ENCODE results near the gene TBC1D4. TPM values are rescaled to one million over a fixed set of nuclear protein-coding genes. Genes with fewer than 3 reads are reported as not detected.
"Not testable (repeated sequence)": the region's sequence is repeated elsewhere in the genome, so short reads cannot be mapped to it uniquely, and the experiment has no call there.

TBC1D4 gene
- total RNA-seq, 4 donors from 2014 or later = 38.5 to 53.0 (median 44.1) TPM

GRCh38 chr13:75444016-75444415 lies 38.0 kb downstream of the TBC1D4 start:
- intact Hi-C loops (cut with DNase I; ENCODE audit: low total_unique reads) = no loop called here
- DNase-seq (ENCODE audit: low spot score in 2 of 2) = no peak
- no peak for TF ChIP-seq POLR2A (IDR thresholded peaks at IDR 0.05)
- TF ChIP-seq CTCF (IDR thresholded peaks at IDR 0.05) = no peak
- H3K4me3 ChIP-seq (ENCODE audit: low read depth, poor library complexity, severe bottlenecking) = no peak overlapping the region
- 97 to 99% methylated on average over 6 of the region's 6 CpGs for WGBS, 2 donors

GRCh38 chr13:75443356-75443958 lies 38.5 kb downstream of the TBC1D4 start:
- no peak overlapping the region for H3K4me3 ChIP-seq (ENCODE audit: low read depth, poor library complexity, severe bottlenecking)
- 76 to 80% methylated on average over 8 of the region's 8 CpGs for WGBS, 2 donors
- intact Hi-C loops (cut with DNase I; ENCODE audit: low total_unique reads) = no loop called here
- no peak for TF ChIP-seq POLR2A (IDR thresholded peaks at IDR 0.05)
- no peak for TF ChIP-seq CTCF (IDR thresholded peaks at IDR 0.05)
- DNase-seq (ENCODE audit: low spot score in 2 of 2) = no peak

- no peak overlapping the region for H3K4me3 ChIP-seq (ENCODE audit: low read depth, poor library complexity, severe bottlenecking)
- intact Hi-C loops (cut with DNase I; ENCODE audit: low total_unique reads) = no loop called here
- WGBS, 2 donors = 81 to 88% methylated on average over 6 of the region's 6 CpGs
- no peak for DNase-seq (ENCODE audit: low spot score in 2 of 2)
- no peak for TF ChIP-seq CTCF (IDR thresholded peaks at IDR 0.05)
- no peak for TF ChIP-seq POLR2A (IDR thresholded peaks at IDR 0.05)
Measured at GRCh38 chr13:75442736-75443234, 39.2 kb downstream of the TBC1D4 start.

GRCh38 chr13:75440100-75440499 lies 41.9 kb downstream of the TBC1D4 start:
- 83% methylated on average over 2 of the region's 2 CpGs for WGBS, 2 donors
- intact Hi-C loops (cut with DNase I; ENCODE audit: low total_unique reads) = no loop called here
- DNase-seq (ENCODE audit: low spot score in 2 of 2) = no peak

GRCh38 chr13:75437582-75438318 lies 44.2 kb downstream of the TBC1D4 start:
- no peak for DNase-seq (ENCODE audit: low spot score in 2 of 2)
- intact Hi-C loops (cut with DNase I; ENCODE audit: low total_unique reads) = no loop called here
- no peak overlapping the region for H3K4me3 ChIP-seq (ENCODE audit: low read depth, poor library complexity, severe bottlenecking)
- TF ChIP-seq POLR2A (IDR thresholded peaks at IDR 0.05) (no peak), CTCF (IDR thresholded peaks at IDR 0.05) (no peak)
- WGBS, 2 donors = 57 to 63% methylated on average over 4 of the region's 4 CpGs

More at GRCh38 chr13:75440100-75440499, 41.9 kb downstream of the TBC1D4 start:
- TF ChIP-seq CTCF (IDR thresholded peaks at IDR 0.05) (no peak), POLR2A (IDR thresholded peaks at IDR 0.05) (no peak)
- no peak overlapping the region for H3K4me3 ChIP-seq (ENCODE audit: low read depth, poor library complexity, severe bottlenecking)

- H3K4me3 ChIP-seq (ENCODE audit: low read depth, poor library complexity, severe bottlenecking); DNase-seq (ENCODE audit: low spot score in 2 of 2); intact Hi-C loops (cut with DNase I; ENCODE audit: low total_unique reads): not testable (repeated sequence)
- 99 to 100% methylated on average over 2 of the region's 2 CpGs for WGBS, 2 donors
Measured at GRCh38 chr13:75434126-75434525, 47.8 kb downstream of the TBC1D4 start.
